CD4-positive, alpha-beta T cell treated with Interleukin-15 for 4 hours (primary cell): ENCODE measurements around the gene DACT2.
"Not testable (repeated sequence)": the region's sequence is repeated elsewhere in the genome, so short reads cannot be mapped to it uniquely, and the experiment has no call there.

Experiments
- DNase-seq: peaks from one replicate; pipeline ENCODE4 v3.0.0-alpha.2; 2020; ENCODE audit warnings: low spot score

The DACT2 gene, protein sequence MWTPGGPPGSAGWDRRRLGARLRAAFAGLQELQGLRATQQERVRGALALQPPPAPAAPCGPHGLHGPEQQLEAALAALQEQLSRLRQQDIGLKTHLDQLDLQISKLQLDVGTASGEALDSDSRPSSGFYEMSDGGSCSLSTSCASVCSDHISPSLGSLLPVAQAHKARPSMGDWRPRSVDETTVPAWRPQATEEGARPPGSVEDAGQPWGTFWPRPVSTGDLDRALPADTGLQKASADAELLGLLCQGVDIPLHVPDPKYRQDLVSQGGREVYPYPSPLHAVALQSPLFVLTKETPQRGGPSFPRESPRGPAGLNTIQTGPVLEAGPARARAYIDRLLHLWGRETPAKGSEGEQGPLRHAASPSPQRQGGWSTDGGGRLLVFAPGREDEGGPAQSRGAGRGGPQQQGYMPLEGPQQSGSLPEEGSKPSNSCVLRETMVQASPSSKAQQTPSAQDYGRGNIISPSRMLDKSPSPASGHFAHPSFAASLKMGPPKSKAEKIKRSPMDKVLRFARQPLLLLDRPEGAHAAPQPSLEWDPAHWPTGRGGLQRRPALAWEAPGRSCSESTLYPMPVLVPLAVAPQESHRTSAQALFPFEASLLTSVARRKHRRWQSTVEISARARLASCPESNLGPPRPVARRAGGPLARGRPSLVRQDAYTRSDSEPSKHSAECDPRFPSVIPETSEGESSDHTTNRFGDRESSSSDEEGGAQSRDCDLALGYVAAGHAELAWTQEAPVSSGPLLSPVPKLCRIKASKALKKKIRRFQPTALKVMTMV

DNA sequence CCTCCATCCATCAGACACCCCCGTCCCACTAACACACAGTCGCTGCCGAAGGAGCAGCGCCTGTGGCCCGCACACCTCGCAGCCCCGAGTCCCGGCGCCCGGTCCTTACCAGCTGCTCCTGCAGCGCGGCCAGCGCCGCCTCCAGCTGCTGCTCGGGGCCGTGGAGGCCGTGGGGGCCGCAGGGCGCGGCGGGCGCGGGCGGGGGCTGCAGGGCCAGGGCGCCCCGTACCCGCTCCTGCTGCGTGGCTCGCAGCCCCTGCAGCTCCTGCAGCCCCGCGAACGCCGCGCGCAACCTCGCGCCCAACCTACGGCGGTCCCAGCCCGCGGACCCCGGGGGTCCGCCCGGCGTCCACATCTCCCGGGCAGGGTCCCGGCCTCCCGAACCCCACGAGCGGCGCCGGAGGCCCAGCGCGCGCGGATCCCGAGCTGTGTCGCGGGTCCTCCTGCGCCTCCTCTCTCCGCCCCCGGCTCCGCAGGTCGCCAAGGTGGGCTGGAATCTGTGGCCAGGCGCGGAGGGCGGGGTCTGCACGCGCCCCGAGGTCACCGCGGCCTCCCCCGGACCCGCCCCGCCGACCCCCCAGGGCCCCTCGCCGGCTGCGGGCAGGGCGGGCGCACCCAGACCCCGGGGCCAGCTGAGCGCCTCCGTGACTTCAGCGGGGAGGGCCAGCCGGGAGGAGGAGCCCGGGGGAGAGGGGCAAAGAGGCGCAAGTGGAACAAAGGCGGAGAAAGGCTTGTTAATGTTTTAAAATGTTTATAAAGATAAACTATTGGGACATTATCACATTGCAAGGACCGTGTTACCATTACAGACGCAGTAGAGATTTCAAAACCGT lies at the start of gene DACT2:
TSS of gene DACT2 (minus strand) at position 499 of the 833 bp plus-strand sequence. CDS start at position 355, 144 bp downstream.
- no peak for DNase-seq

DNA sequence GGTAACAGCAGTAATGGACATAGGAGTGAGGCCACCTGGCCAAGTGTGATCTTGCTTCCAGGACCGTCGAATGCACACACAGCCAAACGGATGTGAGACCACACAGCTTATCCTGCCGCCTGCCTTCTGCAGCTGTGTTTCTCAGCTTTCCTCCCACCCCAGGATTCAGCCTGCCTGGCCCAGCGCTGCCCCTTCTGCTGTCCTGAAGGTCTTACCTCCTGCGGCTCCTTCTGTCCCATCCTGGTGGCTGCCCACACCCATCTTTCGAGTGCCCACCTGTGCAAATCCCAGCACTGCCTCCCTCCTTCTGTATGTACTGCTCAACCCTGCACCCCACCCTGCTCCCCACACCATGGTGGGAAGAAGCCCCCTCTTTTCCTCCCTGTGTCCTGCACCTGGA lies 49.4 kb upstream of the DACT2 start:
- no peak for DNase-seq

DNA sequence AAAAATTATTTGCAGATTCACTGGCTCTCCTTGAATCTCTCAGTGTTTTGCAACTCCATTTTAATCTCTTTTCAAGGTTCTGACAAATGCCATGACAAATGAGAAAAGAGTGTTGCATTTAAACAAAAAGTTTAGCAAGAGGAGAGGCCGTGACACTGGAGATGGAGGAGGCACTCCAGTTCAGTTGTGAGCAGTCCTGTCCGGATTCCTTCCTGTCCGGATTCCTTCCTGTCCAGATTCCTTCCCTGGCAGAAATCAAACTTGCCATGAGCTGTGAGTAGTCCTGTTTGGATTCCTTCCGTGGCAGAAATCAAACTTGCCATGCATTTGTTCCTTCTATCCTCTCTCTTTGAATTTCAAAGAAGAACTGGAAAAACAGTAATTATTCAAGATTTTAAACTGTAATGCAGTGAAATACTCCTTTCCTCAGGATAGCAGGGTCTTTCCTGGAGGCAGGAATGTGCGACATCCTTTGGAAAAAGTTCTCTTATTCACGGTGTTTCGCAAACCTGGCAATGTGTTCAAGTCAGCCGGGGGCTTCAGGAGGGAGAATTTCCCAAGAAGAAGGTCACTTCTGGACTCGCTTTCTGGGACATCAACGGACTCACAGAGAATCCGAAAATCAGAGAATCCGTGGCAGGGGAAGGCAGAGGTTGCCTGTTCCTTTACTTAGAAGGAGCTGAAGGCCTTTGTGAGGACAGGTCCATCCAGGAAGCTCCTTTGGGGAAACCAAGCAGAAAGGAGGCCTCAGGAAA lies 48.7 kb upstream of the DACT2 start:
- DNase-seq: no peak

DNA sequence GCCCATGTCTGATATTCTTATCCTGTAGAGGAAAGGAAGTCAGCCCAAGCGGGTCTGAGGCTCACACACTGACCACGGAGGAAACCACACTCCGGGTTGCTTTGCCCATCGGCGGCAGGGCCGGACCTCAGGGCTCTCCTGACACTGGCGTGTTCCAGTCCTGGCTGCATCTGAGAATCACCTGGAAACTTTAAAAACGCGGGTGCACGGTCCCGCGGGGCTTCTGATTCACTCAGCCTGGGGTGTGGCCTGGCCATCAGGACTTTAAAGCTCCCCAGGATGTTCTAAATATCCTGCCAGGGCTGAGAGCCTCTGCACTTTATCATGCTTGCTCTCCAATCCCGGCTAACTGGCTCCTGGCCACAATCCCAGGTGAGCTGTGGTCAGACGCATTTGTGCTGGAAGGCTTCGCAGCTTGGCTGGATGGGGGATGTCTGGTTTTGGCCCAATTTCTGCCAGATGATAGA lies 47.7 kb upstream of the DACT2 start:
- no peak for DNase-seq

DNA sequence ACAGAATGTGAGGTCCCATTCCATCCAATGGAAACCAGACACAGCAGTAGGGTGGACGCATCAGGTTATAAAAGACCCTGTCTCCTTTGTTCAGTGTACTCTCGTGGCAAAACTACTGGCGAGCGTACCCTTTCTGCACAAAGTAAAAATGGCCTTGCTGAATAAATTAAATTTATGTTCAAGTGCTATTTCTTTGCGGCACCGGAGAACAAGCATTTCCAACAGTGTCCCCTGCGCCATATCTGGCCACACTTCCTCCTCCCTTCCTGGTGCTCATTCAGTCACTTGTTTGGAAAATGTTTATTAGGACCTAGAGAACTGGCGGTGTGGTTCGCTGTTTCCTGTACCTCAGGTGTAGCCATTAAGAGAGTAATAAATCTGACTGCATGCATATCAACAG lies 46.9 kb upstream of the DACT2 start:
- DNase-seq: no peak

DNA sequence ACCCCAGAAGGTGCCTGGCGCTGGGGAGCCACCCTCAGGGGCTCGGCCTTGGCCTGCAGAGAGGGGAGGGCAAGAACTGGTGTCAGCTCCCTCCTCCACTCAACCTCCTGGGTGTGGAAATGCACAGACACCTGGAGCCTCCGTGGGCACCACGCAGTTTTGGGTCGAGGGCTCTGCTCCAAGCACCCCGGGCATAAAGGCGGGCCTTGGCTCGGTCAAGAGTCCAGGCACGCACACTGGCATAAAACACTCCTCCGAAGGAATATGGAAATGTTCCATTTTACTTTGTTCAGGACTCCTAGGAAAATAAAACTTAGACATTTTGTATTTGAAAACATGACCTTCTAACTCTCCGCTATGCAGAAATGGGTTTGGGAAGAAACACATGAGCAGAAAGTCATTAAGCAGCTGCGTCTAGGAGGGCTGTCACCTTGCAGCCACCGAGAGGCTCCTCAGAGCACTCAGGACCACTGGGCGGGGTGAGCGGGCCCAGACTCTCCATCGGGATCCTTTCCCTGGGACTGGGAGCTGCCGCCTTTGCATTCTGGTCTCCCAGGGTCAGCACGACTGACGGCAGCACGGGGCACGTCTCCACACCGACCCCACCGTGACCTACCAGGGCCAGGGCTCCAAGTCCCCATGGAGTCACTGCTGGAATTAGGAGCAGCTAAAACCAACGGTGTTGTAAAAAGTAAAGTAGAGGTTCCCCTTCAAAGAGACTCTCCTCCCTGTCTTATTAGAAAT lies 46.0 kb upstream of the DACT2 start:
- DNase-seq: no peak

DNA sequence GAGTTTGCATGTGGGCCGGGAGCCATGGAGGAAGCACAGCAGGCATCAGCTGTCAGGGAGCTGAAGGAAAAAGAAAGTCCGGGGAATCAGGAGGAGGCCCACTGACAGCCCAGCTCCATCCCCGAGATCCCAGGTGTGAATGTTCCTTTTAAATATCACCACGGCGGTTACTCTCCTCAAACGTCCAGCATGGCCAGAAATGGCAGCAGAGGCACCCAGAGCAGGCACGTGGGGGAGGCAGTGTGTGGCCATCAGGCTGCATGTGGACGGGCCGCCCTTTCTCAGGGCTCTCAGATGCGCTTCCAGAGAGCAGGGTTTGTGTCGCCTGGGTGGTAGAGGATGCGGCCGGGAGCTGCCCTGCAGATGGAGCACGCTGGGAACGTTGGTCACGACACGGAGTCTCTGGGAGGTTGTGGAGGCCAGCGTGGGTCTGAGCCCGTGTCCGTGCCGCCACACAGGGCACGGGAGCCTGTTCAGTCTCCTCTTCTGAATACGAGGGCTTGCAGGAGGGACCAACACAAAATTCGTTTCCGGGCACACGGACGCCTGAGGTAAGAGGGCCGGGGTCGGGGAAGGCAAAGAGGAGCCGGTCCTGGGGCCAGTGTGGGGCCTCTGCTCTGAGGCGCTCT lies 45.3 kb upstream of the DACT2 start:
- DNase-seq: no peak

DNA sequence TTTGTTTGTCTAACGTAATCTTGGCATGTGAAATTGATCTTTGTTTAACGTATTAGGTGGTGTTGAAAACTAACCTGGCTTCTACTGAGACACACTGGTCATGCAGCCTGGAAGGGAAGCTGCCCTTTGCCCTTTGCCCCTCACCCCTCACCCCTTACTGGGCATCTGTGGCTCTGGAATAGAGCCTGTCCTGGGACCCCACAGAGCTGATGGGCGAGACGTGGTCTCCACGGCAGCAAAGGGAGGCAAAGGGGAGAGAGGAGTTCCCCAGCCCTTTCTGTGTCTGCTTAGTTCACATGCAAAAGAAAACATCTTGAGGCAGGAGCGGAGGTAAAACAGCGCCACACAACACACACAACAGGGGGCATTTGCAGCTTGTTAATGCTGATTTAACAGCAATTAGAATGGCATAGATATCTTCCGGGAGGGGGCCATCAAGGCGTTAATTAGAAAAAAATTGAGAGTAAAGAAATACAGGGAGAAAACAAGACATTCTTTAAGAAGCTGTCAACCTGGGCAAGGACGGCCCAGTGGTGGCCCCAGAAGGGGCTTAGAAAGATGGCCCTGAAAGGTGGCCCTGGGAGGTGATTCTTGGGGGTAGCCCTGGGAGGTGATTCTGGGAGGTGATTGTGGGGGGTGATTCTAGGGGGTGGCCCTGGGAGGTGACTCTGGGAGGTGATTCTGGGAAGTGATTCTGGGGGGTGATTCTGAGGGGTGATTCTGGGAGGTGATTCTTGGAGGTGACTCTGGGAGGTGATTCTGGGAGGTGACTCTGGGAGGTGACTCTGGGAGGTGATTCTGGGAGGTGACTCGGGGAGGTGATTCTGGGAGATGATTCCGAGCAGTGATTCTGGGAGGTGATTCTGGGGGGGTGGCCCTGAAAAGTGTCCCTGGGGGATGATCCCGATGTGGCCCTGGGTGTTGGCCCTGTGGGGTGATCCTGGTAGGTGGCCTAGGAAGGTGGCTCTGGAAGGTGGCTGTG lies 44.5 kb upstream of the DACT2 start:
- no peak for DNase-seq

DNA sequence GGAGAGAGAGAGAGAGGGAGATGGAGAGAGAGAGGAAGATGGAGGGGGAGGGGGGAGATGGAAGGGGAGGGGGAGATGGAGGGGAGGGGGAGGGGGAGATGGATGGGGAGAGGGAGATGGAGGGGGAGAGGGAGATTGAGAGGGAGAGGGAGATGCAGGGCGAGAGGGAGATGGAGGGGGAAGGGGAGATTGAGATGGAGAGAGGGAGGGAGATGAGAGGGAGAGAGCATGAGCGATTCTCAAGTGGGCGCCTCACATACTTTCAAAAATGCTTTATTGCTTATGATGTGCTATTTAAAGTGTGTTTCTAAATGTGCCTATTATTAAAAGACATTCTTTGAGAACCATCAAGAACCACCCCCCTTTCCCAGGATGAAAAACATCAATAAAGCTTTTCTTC lies 43.7 kb upstream of the DACT2 start:
- DNase-seq: no peak

DNA sequence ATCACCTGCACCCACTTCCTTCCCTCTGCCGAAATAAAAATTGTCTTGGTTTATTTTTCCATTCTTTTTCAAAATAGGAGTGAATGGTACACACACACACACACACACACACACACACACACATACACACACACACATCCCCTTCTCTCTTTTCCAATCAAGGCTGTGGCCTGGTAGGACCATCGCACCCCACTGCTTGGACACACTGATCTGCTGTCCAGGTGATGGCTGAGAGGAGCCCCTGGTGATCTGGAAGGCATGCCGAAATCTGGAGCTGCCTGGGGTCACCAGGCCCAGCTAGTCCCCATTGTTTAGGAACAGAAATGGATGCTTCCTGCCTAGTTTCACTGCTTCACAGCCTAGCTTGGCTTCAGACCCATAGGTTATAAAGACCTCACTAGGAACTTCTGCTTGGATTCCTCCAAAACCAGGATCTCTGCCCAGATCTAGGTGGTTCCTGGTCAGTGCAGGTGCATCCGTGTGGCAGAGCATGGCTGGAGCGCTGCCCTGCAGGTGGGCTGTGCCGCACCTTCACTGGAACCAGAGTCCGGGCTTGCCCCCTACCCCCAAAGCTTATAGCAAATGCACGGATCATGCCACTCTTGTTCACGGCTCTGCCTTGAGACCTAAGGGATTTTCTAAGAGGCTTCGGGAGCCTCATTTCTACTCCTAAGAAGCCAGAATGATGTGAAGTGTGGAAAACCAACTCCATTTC lies 42.9 kb upstream of the DACT2 start:
- DNase-seq: no peak

DNA sequence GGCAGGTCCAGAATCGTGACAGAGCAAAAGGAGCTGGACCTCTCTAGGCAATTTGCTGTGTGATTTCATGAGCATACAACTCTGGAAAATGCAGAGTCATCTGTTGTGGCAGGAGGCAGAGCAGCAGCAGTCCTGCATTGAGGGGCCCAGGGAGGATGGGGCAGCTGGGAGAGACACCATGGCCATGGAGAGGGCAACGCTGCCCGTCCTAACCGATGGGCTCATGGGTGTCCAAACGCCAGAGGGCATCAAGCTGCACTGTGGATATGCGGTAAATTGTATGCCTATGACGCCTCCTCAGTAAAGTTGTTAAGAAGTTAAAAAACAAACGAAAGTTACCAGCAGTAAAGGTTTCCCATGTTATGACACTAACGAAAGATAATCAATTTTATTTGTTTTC lies 42.2 kb upstream of the DACT2 start:
- no peak for DNase-seq

DNA sequence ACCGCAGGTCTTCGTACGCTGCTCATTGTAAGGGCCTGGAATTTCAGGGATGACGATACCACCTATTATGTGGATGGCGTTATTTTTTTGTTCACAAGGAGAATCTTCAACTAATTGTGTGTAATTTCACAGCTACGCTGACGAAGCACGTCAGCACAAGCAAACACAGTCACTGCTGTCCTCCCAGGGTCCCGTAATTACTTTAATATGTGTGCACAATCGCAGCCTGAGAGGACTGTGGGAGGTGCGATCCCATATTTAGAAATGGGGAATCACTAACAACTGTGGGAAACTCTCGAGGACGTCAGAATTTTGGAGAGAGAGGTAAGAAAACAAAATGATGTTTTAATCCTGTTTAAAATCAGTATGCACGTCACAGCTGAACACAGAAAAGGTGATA lies 40.2 kb upstream of the DACT2 start:
- no peak for DNase-seq

DNA sequence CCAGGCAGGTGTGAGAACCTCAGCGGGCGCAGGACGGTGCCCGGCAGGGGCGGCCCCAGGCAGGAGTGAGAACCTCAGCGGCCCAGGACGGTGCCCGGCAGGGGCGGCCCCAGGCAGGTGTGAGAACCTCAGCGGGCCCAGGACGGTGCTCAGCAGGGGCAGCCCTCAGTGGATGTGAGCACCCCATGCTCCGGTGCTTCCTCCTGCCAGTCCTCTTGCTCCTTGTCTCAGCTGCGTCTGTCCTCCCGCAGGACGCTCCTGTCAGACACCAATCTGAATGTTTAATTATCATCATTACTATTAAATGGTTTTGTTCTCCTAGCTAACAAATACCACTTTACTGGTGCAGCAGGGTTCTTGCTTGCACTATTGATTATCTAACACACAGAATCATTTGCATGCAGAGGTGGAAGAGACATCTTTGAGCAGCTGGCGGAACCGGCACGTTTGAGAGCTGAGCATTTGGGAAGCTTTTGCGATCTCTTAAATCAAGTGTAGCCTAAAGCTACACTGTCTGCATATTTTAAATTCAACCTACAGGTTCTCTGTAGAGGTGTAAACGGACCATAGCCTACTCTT lies 39.4 kb upstream of the DACT2 start:
- DNase-seq: no peak

DNA sequence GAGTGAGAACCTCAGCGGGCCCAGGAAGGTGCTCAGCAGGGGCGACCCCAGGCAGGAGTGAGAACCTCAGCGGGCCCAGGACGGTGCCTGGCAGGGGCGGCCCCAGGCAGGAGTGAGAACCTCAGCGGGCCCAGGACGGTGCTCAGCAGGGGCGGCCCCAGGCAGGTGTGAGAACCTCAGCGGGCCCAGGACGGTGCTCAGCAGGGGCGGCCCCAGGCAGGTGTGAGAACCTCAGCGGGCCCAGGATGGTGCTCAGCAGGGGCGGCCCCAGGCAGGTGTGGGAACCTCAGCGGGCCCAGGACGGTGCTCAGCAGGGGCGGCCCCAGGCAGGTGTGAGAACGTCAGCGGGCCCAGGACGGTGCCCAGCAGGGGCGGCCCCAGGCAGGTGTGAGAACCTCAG lies 37.3 kb upstream of the DACT2 start:
- DNase-seq: not testable (repeated sequence)

DNA sequence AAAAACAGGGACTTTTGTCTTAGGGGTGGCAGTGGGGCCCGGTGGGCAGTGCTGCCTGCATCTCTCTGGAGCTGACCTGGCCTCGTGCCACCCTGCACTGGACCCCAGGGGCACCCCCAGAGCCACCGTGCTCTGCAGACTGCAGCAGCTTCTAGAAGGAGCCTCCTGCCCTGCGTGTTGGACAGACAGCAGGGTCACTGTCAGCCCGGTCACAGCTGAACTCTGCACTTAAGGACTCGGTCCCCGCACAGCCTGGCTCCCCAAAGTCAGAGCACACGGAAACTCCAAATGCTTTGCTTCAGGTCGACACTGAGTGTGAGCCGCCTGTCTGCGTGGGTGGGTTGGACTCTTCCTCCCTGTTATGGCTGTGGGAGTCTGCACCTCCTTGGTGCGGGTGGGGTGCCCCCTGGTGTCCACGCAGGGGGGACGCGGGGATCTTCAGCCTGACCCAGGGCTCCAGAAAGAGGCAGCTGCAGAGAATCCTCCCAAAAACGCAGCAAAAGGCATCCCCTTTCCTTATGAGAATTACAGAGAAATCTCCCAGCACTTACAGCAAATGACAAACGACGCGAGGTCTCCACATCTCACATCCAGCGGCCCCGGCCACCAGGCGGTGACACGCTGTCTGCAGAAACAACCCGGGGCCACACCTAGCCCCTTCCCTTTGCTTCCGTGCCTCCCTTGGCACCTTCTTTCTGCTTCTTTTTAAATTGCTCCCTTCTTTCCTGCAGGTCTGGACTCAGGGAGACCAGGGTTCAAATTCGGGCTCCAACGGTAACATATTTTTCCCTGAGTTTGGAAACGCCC lies 36.3 kb upstream of the DACT2 start:
- no peak for DNase-seq

DNA sequence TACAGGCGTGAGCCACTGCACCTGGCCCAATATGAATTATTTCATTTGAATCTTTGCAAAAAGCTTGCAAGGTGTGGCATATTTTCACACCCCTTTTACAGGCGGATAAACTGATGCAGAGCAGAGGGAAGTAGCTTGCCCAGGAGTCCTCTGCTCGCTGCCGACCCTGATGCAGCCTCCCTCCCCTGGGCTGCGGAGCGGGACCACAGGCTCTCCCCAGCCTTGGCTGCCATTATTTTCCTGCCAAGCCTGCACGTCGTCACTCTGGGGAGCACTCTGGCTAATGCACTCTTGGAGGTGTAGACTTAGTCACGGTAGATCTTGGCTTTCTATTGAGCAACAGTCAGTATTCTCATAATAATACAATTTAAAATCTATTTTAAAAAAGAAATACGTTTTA lies 34.8 kb upstream of the DACT2 start:
- no peak for DNase-seq

DNA sequence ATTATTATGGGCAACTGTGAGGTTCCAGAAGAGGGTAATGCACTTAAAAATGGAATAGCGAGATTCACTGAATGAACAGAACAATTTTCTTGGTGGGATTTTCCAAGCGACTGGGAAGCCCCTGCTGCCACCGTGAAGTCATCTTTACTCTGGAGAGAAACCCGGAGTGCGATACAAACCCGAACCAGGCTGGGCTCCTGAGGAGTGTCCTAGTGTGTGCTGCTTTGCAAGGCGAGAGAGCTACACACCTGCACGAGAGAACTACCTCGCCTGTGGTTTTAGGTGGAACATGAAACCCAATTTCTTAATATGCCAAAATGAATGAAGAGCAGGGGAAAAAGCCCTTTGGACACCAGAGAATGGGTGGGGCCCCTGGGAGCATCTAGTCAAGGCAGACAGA lies 33.5 kb upstream of the DACT2 start:
- DNase-seq: no peak
